DOHH2 (cell line): ENCODE results near the gene SAC3D1.

Source experiments
- H3F3A ChIP-seq: fragments of 200-600 bp; sonication (generic), shearing (Covaris generic); 2 replicates; pipeline ENCODE4 v1.6.0; 2016; ENCODE audit warnings: antibody characterized with exemption, mild to moderate bottlenecking; ENCODE audit not compliant: control insufficient read depth, insufficient read depth
- H3K27ac ChIP-seq: fragments of 200-600 bp; sonication (generic); 2 replicates; pipeline ENCODE4 v1.5.1; 2014; ENCODE audit warnings: low read depth, mild to moderate bottlenecking, low read length, moderate library complexity
- H3K27me3 ChIP-seq: fragments of 200-600 bp; sonication (generic); 2 replicates; pipeline ENCODE4 v1.6.1; 2014; ENCODE audit warnings: mild to moderate bottlenecking, low read length, mixed read lengths; ENCODE audit not compliant: control insufficient read depth
- H3K36me3 ChIP-seq: fragments of 200-600 bp; sonication (generic); 2 replicates; pipeline ENCODE4 v1.6.1; 2014; ENCODE audit warnings: mild to moderate bottlenecking, low read length, moderate library complexity, mixed read lengths; ENCODE audit not compliant: control insufficient read depth
- H3K4me1 ChIP-seq: fragments of 200-600 bp; sonication (generic); 2 replicates; pipeline ENCODE4 v1.6.1; 2014; ENCODE audit warnings: mild to moderate bottlenecking, low read length, mixed read lengths; ENCODE audit not compliant: control insufficient read depth
- H3K4me2 ChIP-seq: fragments of 200-600 bp; sonication (generic); 2 replicates; pipeline ENCODE4 v1.6.0; 2014; ENCODE audit warnings: mild to moderate bottlenecking, low read length, moderate library complexity
- H3K4me3 ChIP-seq: fragments of 200-600 bp; sonication (generic); 2 replicates; pipeline ENCODE4 v1.5.1; 2014; ENCODE audit warnings: mild to moderate bottlenecking, low read length, mixed read lengths
- H3K79me2 ChIP-seq: fragments of 200-600 bp; sonication (generic); 2 replicates; pipeline ENCODE4 v1.6.1; 2014; ENCODE audit warnings: mild to moderate bottlenecking, low read length, mixed read lengths; ENCODE audit not compliant: control insufficient read depth
- H3K9me2 ChIP-seq: fragments of 200-600 bp; sonication (generic); replicated peaks from 2 replicates; pipeline ENCODE4 v1.6.1; 2014; ENCODE audit warnings: mild to moderate bottlenecking, low read length, mixed read lengths; ENCODE audit not compliant: control insufficient read depth
- H3K9me3 ChIP-seq: fragments of 200-600 bp; sonication (generic); 2 replicates; pipeline ENCODE4 v1.6.1; 2014; ENCODE audit warnings: antibody characterized with exemption, low read length, mixed read lengths; ENCODE audit not compliant: control insufficient read depth, insufficient read depth
- H4K20me1 ChIP-seq: fragments of 200-600 bp; sonication (generic); 2 replicates; pipeline ENCODE4 v1.6.0; 2014; ENCODE audit warnings: low read depth, mild to moderate bottlenecking, antibody characterized with exemption, low read length, moderate library complexity; ENCODE audit not compliant: control insufficient read depth, insufficient read depth
- CTCF ChIP-seq: fragments of 200-600 bp; sonication (generic); IDR thresholded peaks from one replicate; pipeline ENCODE4 v1.5.1; 2014; ENCODE audit warnings: antibody characterized with exemption, mild to moderate bottlenecking, low read depth, low read length; ENCODE audit not compliant: poor library complexity, severe bottlenecking
- EZH2phosphoT487 ChIP-seq: fragments of 200-600 bp; sonication (generic); IDR thresholded peaks from 2 replicates; pipeline ENCODE4 v1.6.1; 2017; ENCODE audit warnings: borderline replicate concordance, mild to moderate bottlenecking, antibody characterized with exemption, low read length, moderate library complexity, mixed read lengths

The SAC3D1 gene

GRCh38 chr11:65085446-65085845 lies 44.4 kb downstream of the SAC3D1 start:
- H3K36me3 ChIP-seq, result peaks cover 60% of the 10 kb centered on the region
- H3K4me2 ChIP-seq, result 0 out of 2 replicates have a peak overlapping the region, but pooled peaks have one; percentile 85
- no peaks in the 10 kb centered on the region for H3K9me3 ChIP-seq
- H3K79me2 ChIP-seq, result peaks cover 49% of the 10 kb centered on the region
- H3K4me1 ChIP-seq, result peaks cover 33% of the 10 kb centered on the region
- H4K20me1 ChIP-seq, result no peaks in the 10 kb centered on the region
- 0 out of 2 replicates have a peak, but pooled peaks cover 2% of the 10 kb centered on the region for H3F3A ChIP-seq
- no peaks in the 10 kb centered on the region for H3K9me2 ChIP-seq
- peak overlapping the region; percentile 90; the same call in 1 of the 2 replicates for H3K4me3 ChIP-seq
- no peak overlapping the region for H3K27ac ChIP-seq
- no peaks in the 10 kb centered on the region for H3K27me3 ChIP-seq
- TF ChIP-seq CTCF, result no peak

- peaks cover 46% of the 10 kb centered on the region for H3K36me3 ChIP-seq
- no peaks in the 10 kb centered on the region for H3K27me3 ChIP-seq
- H3K79me2 ChIP-seq, result peaks cover 35% of the 10 kb centered on the region
- no peak for TF ChIP-seq CTCF
- TF ChIP-seq EZH2phosphoT487, result no peak
- H3K27ac ChIP-seq, result no peak overlapping the region
- peaks cover 22% of the 10 kb centered on the region for H3K4me1 ChIP-seq
- no peaks in the 10 kb centered on the region for H4K20me1 ChIP-seq
- 0 out of 2 replicates have a peak, but pooled peaks cover 2% of the 10 kb centered on the region for H3F3A ChIP-seq
- H3K4me3 ChIP-seq, result no peak overlapping the region
- H3K4me2 ChIP-seq, result no peak overlapping the region
- no peaks in the 10 kb centered on the region for H3K9me3 ChIP-seq
- H3K9me2 ChIP-seq, result no peaks in the 10 kb centered on the region
These were observed 45.8 kb downstream of the SAC3D1 start for GRCh38 chr11:65086809-65087208.

- H3K9me3 ChIP-seq, result no peaks in the 10 kb centered on the region
- H3K4me1 ChIP-seq, result peaks cover 17% of the 10 kb centered on the region
These were observed 46.2 kb downstream of the SAC3D1 start for GRCh38 chr11:65087216-65087615.

More at GRCh38 chr11:65087216-65087615, 46.2 kb downstream of the SAC3D1 start:
- Histone ChIP-seq H3K4me2 (no peak overlapping the region), H3K36me3 (peaks cover 42% of the 10 kb centered on the region), H3K27ac (no peak overlapping the region), H3K27me3 (no peaks in the 10 kb centered on the region), H3K9me2 (no peaks in the 10 kb centered on the region), H3F3A (peaks cover 6% of the 10 kb centered on the region; the same call in 1 of the 2 replicates), H3K4me3 (no peak overlapping the region), H3K79me2 (peaks cover 31% of the 10 kb centered on the region), H4K20me1 (no peaks in the 10 kb centered on the region)
- TF ChIP-seq CTCF (no peak), EZH2phosphoT487 (no peak)
